HepG2 (cell line): ENCODE results near the gene CHST12. TPM values are rescaled to one million over a fixed set of nuclear protein-coding genes. Genes with fewer than 3 reads are reported as not detected.
A peak's percentile ranks its signal among the peaks of the same experiment; 100 is the strongest.

Experiments
- ARID3A ChIP-seq: IDR thresholded peaks from 2 replicates; pipeline ENCODE4 v1.6.1; 2012; ENCODE audit warnings: low read depth, low read length, improper control_type of control experiment
- ARNTL ChIP-seq: sonication (generic); formaldehyde crosslinking; IDR thresholded peaks from 2 replicates; pipeline ENCODE4 v1.4.0; 2020; ENCODE audit warnings: mild to moderate bottlenecking, missing genetic modification reagents
- HNF1B ChIP-seq: sonication (generic); formaldehyde crosslinking; IDR thresholded peaks from 2 replicates; pipeline ENCODE4 v1.5.1; 2020; ENCODE audit warnings: mild to moderate bottlenecking, moderate library complexity, missing genetic modification reagents
- HNRNPLL ChIP-seq: fragments of 200-400 bp; formaldehyde crosslinking; IDR thresholded peaks from 2 replicates; pipeline ENCODE4 v1.6.1; 2017; ENCODE audit warnings: mild to moderate bottlenecking, low read depth, low read length; ENCODE audit not compliant: poor library complexity, severe bottlenecking
- IKZF5 ChIP-seq: IDR thresholded peaks from 2 replicates; pipeline ENCODE4 v1.6.1; 2018; ENCODE audit warnings: missing genetic modification reagents, mild to moderate bottlenecking, missing compliant biosample characterization
- KAT7 ChIP-seq: IDR thresholded peaks from 2 replicates; pipeline ENCODE4 v1.6.1; 2018; ENCODE audit warnings: borderline replicate concordance, missing compliant biosample characterization
- LCORL ChIP-seq, 2 experiments: fragments of 450-650 bp in 1 of 2; sonication (generic) in 1 of 2; formaldehyde crosslinking in 1 of 2; IDR thresholded peaks; 2 replicates each; pipeline versions ENCODE4 v1.5.0 to v1.6.1; 2017 to 2020; ENCODE audit warnings: antibody characterized with exemption in 1 of 2, missing genetic modification reagents in 1 of 2
- PAX8 ChIP-seq: sonication (generic); formaldehyde crosslinking; IDR thresholded peaks from 2 replicates; pipeline ENCODE4 v1.8.0; 2022; ENCODE audit warnings: mild to moderate bottlenecking, missing genetic modification reagents, borderline replicate concordance
- PITX1 ChIP-seq: sonication (generic); formaldehyde crosslinking; IDR thresholded peaks from 2 replicates; pipeline ENCODE4 v1.5.1; 2020; ENCODE audit warnings: mild to moderate bottlenecking, missing genetic modification reagents
- POLR2A ChIP-seq, 2 experiments: IDR thresholded peaks; 2 replicates each; pipeline ENCODE4 v1.6.1; 2011; ENCODE audit warnings: low read depth in 2 of 2, low read length in 2 of 2, mild to moderate bottlenecking in 1 of 2, moderate library complexity in 1 of 2; ENCODE audit not compliant: insufficient read depth in 1 of 2
- POLR2AphosphoS2 ChIP-seq: IDR thresholded peaks from 2 replicates; pipeline ENCODE4 v1.6.1; 2011; ENCODE audit warnings: low read depth, low read length, improper control_type of control experiment
- POLR2G ChIP-seq: fragments of 200-400 bp; formaldehyde crosslinking; IDR thresholded peaks from 2 replicates; pipeline ENCODE4 v1.6.1; 2018; ENCODE audit warnings: mild to moderate bottlenecking, low read depth, low read length, moderate library complexity
- REPIN1 ChIP-seq: sonication (generic); formaldehyde crosslinking; IDR thresholded peaks from 2 replicates; pipeline ENCODE4 v1.8.0; 2022; ENCODE audit warnings: missing genetic modification reagents, low read depth, mild to moderate bottlenecking, borderline replicate concordance
- ZBTB20 ChIP-seq: sonication (generic); formaldehyde crosslinking; IDR thresholded peaks from 2 replicates; pipeline ENCODE4 v1.8.1; 2023; ENCODE audit warnings: missing genetic modification reagents, low read depth, mild to moderate bottlenecking, borderline replicate concordance
- ZKSCAN5 ChIP-seq: sonication (generic); formaldehyde crosslinking; IDR thresholded peaks from 2 replicates; pipeline ENCODE4 v1.5.1; 2020; ENCODE audit warnings: mild to moderate bottlenecking, missing genetic modification reagents
- ZNF678 ChIP-seq: sonication (generic); formaldehyde crosslinking; IDR thresholded peaks from 2 replicates; pipeline ENCODE4 v1.4.0; 2020; ENCODE audit warnings: mild to moderate bottlenecking, missing genetic modification reagents
- polyA plus RNA-seq, 8 experiments: library from polyadenylated mRNA; depleted of rRNA in 3 of 8; stranded (reverse) in 7 of 8; unstranded in 1 of 8; fragments of >200 nt; fragmentation: Illumina TruSeq in 4 of 8; extraction: Trizol in 4 of 8; gene quantifications; 2 replicates each; pipeline versions ENCODE4 v1.2.1 to v1.2.3, GENCODE V29; 2011 to 2016; ENCODE audit warnings: low read depth in 4 of 8, missing spikeins in 1 of 8, mixed read lengths in 1 of 8; ENCODE audit not compliant: insufficient read depth in 1 of 8
- total RNA-seq, 5 experiments: library from RNA; depleted of rRNA; stranded (reverse); fragments of >200 nt; fragmentation: Illumina TruSeq; extraction: Trizol; gene quantifications; 2 replicates each; pipeline ENCODE4 v1.2.3, GENCODE V29; 2016; ENCODE audit warnings: low read depth in 1 of 5
- TF ChIP-seq, protein P1 (sequence below): sonication (generic); formaldehyde crosslinking; IDR thresholded peaks from 2 replicates; pipeline ENCODE4 v1.8.0; 2022; ENCODE audit warnings: mild to moderate bottlenecking, missing genetic modification reagents, borderline replicate concordance
- TF ChIP-seq, protein P2 (sequence below): sonication (generic); formaldehyde crosslinking; IDR thresholded peaks from 2 replicates; pipeline ENCODE4 v1.5.0; 2020; ENCODE audit warnings: mild to moderate bottlenecking, missing genetic modification reagents, moderate library complexity

Gene CHST12
- total and polyA plus RNA-seq, 2 of the 13 experiments (the other 11 are each of a cell fraction or from before 2014, with no cell fraction given), result 6.4 to 15.8 TPM

DNA sequence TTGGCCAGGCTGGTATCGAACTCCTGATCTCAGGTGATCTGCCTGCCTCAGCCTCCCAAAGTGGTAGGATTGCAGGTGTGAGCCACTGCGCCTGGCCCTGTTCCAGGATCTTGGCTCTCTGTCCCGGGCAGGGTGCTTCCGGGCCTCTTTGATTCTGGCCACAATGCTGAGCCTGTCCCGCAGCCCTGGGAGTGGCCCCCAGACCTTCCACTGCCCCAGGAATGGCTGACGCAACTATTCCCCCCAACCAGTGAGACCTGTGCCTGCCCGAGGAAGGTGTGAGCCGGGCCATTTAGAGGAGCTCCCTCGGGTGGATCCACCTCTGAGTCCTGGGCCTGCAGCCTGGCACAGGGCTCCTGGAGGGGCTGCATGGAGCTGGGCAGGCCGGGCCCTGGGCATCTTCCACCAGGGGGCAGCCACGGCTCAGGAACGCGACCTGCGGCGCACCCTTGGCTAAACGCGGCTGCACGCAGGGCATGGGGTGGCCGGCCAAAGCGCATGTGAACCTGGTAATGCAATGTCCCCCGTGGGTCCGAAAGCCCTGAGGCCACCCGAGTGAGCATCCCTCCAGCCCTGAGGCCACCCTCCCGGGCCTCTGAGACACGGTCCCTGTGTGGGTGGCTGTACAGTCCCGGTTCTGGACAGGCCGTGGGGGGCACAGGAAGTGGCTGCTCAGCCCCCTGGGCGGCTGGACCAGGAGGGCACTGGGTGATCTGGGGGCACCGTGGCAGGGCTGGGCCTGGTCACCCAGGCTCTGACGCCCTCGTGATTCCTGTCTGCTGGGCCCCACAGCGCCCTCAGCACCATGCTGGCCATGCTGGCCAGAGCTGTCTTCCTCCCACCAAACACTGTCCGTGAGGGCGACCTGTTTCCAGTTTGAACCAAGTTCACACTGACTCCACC lies 48.0 kb downstream of the CHST12 start (continued):
- TF ChIP-seq, protein P1, sequence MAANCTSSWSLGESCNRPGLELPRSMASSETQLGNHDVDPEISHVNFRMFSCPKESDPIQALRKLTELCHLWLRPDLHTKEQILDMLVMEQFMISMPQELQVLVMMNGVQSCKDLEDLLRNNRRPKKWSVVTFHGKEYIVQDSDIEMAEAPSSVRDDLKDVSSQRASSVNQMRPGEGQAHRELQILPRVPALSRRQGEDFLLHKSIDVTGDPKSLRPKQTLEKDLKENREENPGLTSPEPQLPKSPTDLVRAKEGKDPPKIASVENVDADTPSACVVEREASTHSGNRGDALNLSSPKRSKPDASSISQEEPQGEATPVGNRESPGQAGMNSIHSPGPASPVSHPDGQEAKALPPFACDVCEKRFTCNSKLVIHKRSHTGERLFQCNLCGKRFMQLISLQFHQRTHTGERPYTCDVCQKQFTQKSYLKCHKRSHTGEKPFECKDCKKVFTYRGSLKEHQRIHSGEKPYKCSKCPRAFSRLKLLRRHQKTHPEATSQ (CRISPR knock-in tag), result 0 out of 2 replicates have a peak, but pooled peaks have one; percentile 65
- peak; percentile 70 for TF ChIP-seq PITX1 (CRISPR knock-in tag)
- TF ChIP-seq POLR2AphosphoS2, result no peak
- TF ChIP-seq HNF1B, result peak; percentile 58; the same call in 1 of the 2 replicates
- 0 out of 2 replicates have a peak, but pooled peaks have one; percentile 36 for TF ChIP-seq PAX8 (CRISPR knock-in tag)
- no peak for TF ChIP-seq LCORL (IDR thresholded peaks at IDR 0.05)
- TF ChIP-seq LCORL (CRISPR knock-in tag; IDR thresholded peaks at IDR 0.05), result peak; percentile 91
- peak; percentile 63; the same call in 1 of the 2 replicates for TF ChIP-seq KAT7 (CRISPR knock-in tag)
- peak; percentile 74 for TF ChIP-seq REPIN1 (CRISPR knock-in tag)
- TF ChIP-seq ARNTL, result 0 out of 2 replicates have a peak, but pooled peaks have one; percentile 26
- TF ChIP-seq POLR2G, result peak; percentile 67
- 0 out of 2 replicates have a peak, but pooled peaks have one; percentile 88 for TF ChIP-seq ZNF678 (CRISPR knock-in tag)
- TF ChIP-seq, protein P2, sequence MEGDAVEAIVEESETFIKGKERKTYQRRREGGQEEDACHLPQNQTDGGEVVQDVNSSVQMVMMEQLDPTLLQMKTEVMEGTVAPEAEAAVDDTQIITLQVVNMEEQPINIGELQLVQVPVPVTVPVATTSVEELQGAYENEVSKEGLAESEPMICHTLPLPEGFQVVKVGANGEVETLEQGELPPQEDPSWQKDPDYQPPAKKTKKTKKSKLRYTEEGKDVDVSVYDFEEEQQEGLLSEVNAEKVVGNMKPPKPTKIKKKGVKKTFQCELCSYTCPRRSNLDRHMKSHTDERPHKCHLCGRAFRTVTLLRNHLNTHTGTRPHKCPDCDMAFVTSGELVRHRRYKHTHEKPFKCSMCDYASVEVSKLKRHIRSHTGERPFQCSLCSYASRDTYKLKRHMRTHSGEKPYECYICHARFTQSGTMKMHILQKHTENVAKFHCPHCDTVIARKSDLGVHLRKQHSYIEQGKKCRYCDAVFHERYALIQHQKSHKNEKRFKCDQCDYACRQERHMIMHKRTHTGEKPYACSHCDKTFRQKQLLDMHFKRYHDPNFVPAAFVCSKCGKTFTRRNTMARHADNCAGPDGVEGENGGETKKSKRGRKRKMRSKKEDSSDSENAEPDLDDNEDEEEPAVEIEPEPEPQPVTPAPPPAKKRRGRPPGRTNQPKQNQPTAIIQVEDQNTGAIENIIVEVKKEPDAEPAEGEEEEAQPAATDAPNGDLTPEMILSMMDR, result peak; percentile 99
- TF ChIP-seq ZKSCAN5, result peak; percentile 60; the same call in 1 of the 2 replicates
- peak; percentile 59; the same call in 1 of the 2 replicates for TF ChIP-seq ZBTB20
- peak; percentile 42; the same call in 1 of the 2 replicates for TF ChIP-seq IKZF5
- TF ChIP-seq ARID3A, result peak; percentile 29; the same call in 1 of the 2 replicates
- TF ChIP-seq POLR2A (IDR thresholded peaks at IDR 0.05; ENCODE audit: insufficient read depth in 1 of 2, low read depth in 2 of 2, low read length in 2 of 2), result 0 out of 4 replicates have a peak, but pooled peaks of 1 of the 2 experiments have one; percentile 21
- TF ChIP-seq HNRNPLL, result peak; percentile 44
